ENCODE results near the gene HERPUD1.
A peak's percentile ranks its signal among the peaks of the same experiment; 100 is the strongest.
"Not testable (repeated sequence)": the region's sequence is repeated elsewhere in the genome, so short reads cannot be mapped to it uniquely, and the experiment has no call there.

HERPUD1 gene

DNA sequence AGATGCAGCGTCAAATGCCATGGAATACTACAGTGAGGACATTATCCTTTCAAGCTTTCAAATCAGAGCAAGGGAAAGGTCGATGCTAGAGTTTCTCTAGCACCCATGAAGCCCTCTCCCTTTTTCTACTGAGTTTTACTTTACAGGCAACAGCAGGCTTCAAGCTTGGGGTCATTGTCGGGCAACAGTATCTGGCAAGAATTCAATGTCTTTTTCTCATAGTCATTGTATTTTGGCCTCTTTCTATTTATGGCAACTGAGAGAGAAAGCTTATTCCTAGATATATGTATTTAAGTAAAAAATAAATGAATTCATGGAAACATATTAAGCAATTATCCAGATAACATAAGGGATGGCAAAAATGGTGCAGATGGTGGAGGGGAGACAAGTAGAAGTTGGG is 29.4 kb downstream of the HERPUD1 start:
- DNase-seq (ENCODE audit: low spot score), result peak; percentile 63

DNA sequence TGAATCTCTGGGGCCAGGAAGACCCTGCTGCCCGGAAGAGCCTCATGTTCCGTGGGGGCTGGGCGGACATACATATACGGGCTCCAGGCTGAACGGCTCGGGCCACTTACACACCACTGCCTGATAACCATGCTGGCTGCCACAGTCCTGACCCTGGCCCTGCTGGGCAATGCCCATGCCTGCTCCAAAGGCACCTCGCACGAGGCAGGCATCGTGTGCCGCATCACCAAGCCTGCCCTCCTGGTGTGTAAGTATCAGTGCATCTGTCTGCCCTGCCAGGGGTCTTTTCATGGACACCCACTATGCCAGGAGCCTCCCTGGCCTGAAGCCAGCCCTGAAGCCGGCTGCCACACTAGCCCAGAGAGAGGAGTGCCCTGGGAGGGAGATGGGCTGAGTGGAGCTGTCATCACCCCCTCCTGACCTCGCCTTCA is 29.9 kb downstream of the HERPUD1 start, which contains the start of gene CETP:
CETP (plus strand) TSS at position 100 of the 431 bp plus-strand sequence; CDS start at position 130, 30 bp downstream.
- no peak for DNase-seq (ENCODE audit: low spot score)

DNA sequence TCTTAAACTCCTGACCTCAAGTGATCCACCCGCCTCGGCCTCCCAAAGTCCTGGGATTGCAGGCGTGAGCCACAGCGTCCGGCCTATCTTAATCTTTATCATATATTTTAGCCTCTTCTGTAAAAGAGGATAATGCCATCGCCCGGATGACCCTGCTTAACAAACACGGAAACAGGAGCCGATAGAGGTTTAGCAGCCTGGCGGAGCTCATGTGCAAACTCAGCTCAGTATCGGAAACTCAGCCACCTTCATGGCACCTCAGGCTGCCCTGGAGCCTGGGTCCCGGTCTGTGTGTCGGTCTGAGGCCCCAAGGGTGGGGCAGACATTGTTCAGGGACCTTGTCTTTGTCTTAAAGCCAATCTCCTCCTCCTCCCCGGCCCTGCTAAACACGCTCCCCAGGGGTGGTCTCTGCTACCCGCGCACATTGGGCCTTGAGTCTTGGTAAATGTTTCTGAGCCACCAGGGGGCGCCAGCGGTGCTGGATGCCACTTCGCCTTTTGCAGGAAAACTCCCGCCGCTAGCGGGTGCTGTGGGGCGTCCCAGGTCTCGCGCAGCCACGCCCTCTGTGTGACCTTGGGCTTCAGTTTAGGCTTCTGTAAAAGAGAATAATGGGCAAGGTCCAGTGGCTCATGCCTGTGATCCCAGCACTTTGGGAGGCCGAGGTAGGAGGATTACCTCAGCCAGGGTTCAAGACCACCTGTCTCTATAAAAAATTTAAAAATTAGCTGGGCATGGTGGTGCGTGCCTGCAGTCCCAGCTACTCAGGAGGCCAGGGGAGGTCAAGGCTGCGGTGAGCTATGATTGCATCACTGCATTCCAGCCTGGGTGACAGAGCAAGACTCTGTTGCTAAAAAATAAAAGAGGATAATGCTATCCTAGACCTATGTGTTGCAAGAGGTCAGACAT is 32.6 kb downstream of the HERPUD1 start:
- DNase-seq (ENCODE audit: low spot score), result peak; percentile 79

DNA sequence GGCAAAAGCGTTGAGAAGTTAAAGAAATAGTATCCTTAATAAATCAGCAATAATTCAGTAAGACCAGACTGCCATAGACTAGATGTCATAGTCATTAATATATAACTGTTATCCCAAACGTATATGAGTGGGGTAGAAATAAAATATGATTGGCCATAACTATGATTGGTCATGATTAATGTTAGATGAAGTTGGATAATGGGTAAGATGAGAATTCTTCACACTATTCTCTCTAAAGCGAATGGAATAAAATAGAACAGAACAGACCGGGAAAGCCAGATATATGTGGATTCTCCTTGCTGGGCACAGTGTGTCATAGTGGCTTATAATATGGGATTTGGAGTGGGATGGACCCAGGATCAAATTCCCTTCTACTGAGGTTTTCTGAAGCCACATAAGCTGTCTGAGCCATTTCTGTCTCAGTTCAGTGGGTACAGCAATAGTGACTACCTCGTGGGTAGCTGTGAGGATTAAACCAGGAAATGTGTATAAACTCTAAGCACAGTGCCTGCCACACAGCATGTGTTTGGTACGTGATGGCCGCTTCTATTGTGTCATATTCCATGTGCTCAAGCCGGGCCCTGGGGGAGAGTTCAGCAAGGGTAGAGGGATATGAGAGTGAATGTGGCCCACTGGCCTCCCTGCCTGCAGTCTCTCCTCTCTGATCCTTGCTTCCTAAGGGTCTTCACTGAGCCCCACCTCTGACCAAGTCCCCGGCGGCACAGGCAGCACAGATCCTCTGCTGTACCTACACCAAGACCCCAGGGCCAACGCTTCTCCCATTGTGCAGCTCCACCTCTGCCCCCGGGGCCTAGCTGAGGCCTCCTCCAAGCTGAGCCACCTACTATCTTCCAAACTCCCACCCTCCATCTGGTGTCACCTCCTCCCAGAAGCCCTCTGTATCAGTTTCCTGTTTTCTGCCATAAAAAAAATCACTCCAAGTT is 33.5 kb downstream of the HERPUD1 start:
- DNase-seq (ENCODE audit: low spot score), result no peak

DNA sequence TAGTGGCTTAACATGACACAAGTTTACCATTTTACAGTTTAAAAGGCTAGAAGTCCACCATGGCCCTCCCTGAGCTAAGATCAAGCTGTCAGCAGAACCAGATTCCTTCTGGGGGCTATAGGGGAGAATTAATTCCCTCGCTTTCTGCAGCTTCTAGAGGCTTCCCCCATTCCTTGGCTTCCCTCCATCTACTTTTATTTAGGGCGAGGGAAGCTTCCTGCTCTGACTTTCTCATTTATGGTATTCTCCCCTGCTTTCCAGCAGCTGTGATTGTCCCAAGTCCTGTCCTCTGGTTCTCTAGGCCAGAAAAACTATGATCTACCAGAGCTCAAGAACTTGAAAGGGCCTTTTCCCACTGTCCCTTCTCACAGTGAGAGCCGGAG is 34.1 kb downstream of the HERPUD1 start:
- no peak for DNase-seq (ENCODE audit: low spot score)

DNA sequence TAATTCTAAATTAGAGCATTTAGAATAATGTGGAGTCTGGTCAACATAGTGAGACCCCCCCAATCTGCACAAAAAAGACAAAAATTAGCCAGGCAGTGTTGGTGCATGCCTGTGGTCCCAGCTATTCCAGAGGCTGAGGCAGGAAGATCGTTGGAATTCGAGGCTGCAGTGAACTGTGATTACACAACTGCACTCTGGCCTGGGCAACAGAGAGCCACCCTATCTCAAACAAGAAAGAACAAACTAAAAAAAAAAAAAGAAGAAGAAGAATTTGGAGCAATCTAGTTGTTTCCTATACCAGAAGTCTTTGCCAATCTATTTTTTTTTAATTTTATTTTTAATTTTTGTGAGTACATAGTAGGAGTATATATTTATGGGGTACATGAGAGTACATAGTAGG is 35.8 kb downstream of the HERPUD1 start:
- DNase-seq (ENCODE audit: low spot score), result no peak

DNA sequence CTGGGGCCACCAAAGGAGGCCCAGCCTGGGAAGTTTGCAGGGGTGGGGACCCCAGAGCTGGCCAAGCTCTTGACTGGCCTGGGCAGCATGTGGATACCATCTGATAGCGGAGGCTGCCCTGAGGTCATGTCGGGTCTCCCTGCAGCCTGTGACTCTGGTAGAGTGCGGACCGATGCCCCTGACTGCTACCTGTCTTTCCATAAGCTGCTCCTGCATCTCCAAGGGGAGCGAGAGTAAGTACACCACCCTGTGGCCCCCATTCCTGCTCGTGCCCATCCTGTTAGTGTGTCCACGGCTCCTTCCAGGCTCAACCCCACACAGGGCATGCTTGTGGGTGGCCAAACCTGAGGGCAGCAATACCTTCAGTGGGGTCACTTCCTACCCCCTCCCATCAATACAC is 37.8 kb downstream of the HERPUD1 start:
- no peak for DNase-seq (ENCODE audit: low spot score)

DNA sequence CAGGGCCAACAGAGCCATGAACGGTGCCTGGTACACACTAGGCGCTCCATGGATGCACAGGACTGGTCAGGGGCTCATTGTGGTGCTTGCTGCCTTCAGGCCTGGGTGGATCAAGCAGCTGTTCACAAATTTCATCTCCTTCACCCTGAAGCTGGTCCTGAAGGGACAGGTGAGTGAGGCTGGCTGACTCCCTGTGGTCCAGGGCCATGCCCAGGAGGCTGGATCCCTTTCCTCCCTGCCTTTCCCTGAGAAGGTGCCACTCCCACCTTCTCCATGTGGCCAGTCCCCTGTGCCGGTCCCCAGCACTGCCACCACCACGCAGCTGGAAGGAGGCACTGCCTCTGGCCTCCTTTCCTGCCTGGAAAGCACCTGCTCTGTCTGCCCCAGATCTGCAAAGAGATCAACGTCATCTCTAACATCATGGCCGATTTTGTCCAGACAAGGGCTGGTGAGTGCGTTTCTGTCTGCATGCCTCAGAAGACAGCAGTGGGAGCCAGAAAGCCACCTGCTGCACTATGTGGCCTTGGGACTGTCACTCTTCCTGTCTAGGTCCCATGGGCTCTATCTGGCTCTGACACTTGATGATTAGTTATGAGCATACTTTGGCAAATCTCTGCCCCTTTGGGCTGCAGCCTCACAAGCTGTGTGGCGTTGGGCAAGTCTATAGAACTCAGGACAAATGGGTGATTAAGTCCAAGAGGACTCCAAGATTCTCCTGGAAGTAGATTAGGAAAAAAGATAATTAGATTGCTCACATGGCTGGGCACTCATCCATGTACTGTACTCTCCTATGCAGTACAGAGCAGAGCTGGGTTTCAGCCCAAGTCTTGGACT is 39.2 kb downstream of the HERPUD1 start:
- no peak for DNase-seq (ENCODE audit: low spot score)

DNA sequence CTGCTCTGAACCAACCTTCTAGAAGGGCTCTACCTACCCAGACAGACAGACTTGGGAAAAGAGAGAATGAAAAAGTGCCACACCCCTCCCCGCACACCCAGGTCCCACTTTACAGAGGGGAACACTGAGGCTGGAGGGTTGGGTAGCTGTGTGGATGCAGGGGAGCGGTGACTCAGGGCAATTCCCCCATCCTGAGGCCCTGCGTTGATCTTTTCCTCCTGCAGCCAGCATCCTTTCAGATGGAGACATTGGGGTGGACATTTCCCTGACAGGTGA is 39.8 kb downstream of the HERPUD1 start:
- no peak for DNase-seq (ENCODE audit: low spot score)

DNA sequence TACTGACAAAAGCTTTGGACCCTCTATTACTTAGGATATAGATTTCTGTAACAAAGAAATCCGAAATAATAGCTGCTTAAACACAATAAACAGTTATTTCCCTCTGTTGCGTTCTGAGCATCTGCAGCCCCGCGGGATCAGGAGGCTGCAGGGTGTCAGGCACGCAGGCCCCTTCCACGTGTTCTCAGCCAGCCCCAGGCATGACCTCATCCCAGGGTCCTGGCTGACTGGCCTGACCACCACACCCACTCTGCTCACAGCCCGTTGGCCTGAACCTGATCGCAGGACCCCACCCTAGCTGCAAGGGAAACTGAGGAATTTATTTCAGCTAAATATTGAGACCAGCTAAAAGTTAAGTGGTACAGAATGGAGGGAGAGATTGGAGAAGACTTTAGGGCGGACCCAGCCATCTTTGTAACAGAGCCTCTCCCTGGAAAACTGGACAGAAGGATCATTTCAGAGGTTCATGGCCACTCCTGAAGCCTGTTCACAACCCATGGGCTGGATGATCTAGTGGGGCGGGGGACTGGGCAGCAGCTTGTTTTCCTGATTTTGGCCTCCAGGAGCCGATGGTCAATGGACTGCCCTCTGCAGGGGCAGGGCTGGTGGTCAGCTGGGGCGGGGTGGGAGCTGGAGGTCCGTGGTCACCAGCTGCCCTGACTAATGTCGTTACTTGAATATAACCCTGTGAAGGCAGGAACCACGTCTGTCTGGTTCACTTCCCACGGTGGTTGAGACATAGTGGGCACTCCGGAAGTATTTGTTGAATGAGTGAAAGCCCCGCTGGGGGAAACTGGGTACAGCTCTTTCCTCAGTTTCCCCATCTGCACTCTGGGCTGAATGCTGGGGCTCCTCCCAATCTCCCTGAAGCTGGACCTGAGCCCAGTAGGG is 40.7 kb downstream of the HERPUD1 start:
- no peak for DNase-seq (ENCODE audit: low spot score)

DNA sequence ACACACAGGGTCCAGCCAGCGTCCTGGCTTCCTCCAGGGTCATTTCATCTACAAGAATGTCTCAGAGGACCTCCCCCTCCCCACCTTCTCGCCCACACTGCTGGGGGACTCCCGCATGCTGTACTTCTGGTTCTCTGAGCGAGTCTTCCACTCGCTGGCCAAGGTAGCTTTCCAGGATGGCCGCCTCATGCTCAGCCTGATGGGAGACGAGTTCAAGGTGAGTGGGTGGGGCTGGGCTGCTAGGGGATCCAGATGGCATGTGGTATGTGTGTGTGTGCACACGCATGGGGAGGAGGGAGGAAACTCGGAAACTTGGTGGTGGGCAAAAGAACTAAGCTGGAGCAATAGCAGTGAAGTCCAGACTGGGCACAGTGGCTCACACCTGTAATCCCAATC is 41.4 kb downstream of the HERPUD1 start:
- DNase-seq (ENCODE audit: low spot score), result no peak

DNA sequence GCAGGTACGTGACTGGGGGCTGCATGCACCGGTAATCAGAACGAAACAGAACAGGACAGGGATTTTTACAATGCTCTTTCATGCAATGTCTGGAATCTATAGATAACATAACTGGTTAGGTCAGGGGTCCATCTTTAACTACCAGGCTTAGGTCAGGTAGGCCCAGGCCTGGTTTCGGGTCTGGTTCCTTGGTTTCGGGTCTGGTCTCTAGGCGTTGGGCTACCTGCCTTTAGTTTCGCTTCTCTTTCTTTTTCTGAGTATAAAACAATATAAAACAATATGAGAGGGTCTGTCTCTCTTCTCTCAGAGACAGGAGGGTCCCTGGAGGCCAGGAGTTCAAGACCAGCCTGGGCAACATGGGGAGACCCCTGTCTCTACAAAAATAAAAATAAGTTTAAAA is 42.0 kb downstream of the HERPUD1 start:
- DNase-seq (ENCODE audit: low spot score), result not testable (repeated sequence)

DNA sequence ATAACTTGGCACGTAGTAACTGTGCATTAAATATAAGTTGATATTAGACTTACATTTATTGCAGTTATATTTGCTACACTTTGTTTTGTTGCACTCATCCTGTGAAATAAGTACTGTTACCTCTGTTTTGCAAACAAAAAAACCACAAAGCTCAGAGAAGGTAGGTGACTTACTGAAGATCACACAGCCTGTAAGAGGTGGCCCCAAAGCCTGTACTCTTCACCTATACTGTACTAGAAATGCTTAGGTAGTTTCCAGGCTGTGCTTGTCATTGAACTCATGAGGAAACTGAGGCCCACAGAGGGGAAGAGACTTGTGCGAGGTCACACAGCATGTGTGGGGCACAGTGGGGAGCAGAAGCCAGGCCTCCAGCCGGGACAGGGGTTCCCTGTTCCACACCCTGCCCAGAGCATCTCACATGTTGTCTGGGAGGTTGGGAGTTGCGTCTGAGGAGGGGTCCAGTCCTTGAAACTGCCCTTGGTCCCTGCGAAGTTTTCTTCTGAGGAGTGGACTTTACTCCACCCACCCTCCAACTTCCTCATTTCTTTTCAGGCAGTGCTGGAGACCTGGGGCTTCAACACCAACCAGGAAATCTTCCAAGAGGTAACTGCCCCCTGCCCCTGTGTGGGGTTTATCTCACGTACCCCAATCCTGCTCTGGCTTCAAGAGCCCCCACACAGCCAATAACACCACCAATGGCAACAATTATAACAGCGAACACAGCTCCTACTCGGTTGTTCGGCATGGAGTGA is 42.8 kb downstream of the HERPUD1 start:
- no peak for DNase-seq (ENCODE audit: low spot score)

DNA sequence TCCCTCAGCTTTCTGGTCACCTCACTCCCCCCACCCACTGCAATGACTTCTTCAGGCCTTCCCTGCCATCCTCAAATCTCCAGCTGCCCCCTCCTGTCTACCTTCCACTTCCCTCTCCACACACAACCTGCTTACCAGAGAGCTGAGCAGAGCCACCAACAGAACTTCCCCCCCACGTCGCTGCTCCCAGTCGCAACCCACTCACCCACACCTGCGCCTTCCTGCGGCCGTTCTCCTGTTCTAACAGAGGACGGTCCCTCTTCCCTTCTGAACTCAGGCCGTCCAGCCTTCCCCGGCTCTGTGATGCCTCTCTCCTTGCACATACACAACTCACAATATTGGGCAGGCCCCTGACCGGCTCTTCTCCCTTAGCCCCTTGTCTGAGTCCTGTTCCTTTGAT is 43.8 kb downstream of the HERPUD1 start:
- no peak for DNase-seq (ENCODE audit: low spot score)

DNA sequence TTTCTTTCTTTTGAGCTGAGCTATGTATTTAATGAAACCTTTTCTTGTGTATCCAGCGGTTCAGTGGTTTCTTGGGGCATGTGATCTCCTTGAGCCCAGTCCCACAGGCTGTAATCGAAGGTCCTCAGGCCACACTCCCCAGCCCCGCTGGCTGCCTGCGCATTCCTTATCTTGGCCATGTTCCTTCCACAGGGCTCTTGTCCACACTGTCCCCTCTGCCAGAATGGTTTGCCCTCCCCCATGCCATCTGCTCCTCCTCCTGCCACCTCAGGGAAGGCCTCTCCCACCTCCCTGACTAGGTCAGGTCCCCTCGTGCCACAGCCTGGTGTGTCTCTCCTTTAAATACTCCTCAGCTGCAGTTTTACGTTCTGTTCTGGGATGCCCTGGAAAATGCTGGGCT is 45.3 kb downstream of the HERPUD1 start:
- DNase-seq (ENCODE audit: low spot score), result no peak

DNA sequence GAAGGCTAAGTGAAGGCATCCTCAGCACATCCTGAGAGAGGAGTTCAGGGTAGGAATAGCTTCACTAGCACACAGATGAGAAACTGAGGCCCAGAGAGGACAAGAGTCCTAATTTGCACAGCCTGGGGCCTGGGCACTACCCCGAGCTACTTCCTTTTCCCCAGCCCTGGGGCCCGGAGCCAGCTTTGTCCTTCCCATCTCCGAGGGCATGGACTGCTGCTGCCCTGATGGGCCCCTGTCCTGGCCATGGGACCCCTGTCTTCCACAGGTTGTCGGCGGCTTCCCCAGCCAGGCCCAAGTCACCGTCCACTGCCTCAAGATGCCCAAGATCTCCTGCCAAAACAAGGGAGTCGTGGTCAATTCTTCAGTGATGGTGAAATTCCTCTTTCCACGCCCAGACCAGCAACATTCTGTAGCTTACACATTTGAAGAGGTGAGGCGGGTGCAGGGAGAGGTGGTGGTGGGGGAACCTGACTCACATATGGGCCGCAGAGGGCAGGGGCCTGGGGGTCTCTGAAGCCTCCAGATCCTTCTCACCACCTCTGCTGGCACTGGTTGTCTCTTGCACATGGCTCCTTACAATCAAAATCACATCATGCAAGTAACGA is 46.0 kb downstream of the HERPUD1 start:
- DNase-seq (ENCODE audit: low spot score), result no peak

DNA sequence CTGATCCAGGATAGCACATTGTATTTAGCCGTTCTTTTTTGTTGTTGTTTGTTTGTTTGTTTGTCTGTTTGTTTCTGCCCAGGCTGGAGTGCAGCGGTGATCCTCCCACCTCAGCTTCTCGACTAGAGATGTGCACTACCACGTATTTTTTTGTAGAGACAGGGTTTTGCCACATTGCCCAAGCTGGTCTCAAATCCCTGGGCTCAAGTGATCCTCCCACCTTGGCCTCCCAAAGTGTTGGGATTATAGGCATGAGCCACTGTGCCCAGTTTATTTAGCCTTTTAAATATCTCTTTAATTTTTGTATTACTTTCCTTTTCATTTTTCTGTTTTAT is 48.2 kb downstream of the HERPUD1 start:
- DNase-seq (ENCODE audit: low spot score), result no peak

DNA sequence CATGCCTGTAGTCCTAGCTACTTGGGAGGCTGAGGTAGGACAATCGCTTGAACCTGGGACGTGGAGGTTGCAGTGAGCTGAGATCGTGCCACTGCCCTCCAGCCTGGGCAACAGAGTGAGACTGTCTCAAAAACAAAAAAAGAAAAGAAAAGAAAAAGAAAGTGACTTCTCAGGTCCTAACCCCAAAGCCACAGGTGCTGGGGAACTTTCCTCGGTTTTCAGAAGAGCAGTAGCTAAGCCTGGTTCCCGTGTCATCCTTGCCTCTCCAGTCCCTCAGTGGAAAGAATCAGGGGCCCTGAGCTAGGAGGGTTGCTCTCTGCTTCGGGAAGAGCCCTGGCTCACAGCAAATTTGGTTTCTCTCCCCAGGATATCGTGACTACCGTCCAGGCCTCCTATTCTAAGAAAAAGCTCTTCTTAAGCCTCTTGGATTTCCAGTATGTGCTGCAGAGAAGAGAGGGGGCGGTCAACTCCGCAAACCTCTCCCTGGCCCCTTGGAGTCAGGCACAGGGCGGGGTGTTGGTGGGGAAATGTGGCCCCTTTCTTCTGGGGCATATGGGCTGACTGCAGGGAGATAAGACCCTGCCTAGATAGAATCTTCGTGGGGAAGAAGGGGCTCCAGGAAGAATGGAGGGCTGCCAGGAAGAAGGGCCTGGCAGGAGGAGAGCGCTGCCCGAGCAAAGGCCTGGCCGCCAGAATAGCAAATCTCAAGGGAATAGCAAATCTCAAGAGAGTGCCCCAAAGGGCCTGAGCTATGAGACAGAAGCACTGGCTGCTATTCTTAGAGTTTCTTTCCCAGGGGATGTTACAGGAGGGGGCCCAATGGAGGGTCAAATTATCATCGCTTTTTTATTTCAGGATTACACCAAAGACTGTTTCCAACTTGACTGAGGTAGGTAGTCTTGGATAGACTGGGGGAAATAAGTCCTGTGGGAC is 49.1 kb downstream of the HERPUD1 start:
- no peak for DNase-seq (ENCODE audit: low spot score)

DNA sequence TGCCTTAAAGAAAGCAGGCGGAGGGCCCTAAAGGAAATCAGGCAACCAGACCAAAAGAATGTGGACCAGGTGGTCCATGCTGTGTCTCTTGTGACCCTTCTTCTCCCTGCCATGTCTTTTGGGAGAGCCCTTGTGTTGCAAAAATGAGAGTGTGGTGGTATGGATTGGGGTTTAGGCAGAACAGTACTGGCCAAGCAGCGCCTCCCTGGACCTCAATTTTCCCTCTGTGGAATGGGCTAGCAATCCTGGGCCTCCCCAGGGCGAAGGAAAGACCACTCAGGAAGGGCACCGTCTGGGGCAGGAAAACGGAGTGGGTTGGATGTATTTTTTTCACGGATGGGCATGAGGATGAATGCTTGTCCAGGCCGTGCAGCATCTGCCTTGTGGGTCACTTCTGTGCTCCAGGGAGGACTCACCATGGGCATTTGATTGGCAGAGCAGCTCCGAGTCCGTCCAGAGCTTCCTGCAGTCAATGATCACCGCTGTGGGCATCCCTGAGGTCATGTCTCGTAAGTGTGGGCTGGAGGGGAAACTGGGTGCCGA is 49.9 kb downstream of the HERPUD1 start:
- no peak for DNase-seq (ENCODE audit: low spot score)
